Panc1 (cell line): Measurements from ENCODE around the gene HINT3. TPM values are rescaled to one million over a fixed set of nuclear protein-coding genes. Genes with fewer than 3 reads are reported as not detected.

Source experiments
- ATAC-seq: fragments of 200-7000 bp; cut with Tn5 transposase; 2 replicates; pipeline ENCODE4 v1.9.1; 2020; ENCODE audit warnings: mild to moderate bottlenecking, moderate library complexity
- BruUV-seq: library from RNA; stranded (reverse); fragments of 400-500 nt; replicated peaks from 2 replicates; lab custom pipeline; 2021; lab: Mats Ljungman, UMichigan
- CTCF ChIA-PET: fragments of 300-600 bp; sonication (Branson Sonifier 250); formaldehyde crosslinking; loops from one replicate; lab custom pipeline; 2022; ENCODE audit warnings: antibody characterized with exemption; lab: Charles Lee
- POLR2A ChIA-PET: fragments of 300-600 bp; sonication (Branson Sonifier 250); formaldehyde crosslinking; loops from one replicate; lab custom pipeline; 2022; ENCODE audit warnings: antibody characterized with exemption; lab: Charles Lee
- DNase-seq: peaks from one replicate; pipeline ENCODE4 v3.0.0-alpha.2; 2010; ENCODE audit warnings: low read depth, low spot score
- H3K27ac ChIP-seq: 2 replicates; pipeline ENCODE4 v1.5.1; 2011; ENCODE audit warnings: mild to moderate bottlenecking, low read length, inconsistent platforms
- H3K27me3 ChIP-seq: fragments of 200-500 bp; sonication (Bioruptor generic); 2 replicates; pipeline ENCODE4 v1.6.0; 2014; ENCODE audit warnings: low read length, inconsistent platforms; ENCODE audit not compliant: control insufficient read depth, insufficient read depth
- H3K36me3 ChIP-seq: fragments of 200-500 bp; sonication (Bioruptor generic); 2 replicates; pipeline ENCODE4 v1.5.1; 2014; ENCODE audit warnings: inconsistent platforms, mild to moderate bottlenecking, low read length, moderate library complexity; ENCODE audit not compliant: control insufficient read depth, insufficient read depth
- H3K4me1 ChIP-seq: 2 replicates; pipeline ENCODE4 v1.5.1; 2011; ENCODE audit warnings: inconsistent platforms, mild to moderate bottlenecking, low read length, moderate library complexity; ENCODE audit not compliant: control insufficient read depth, insufficient read depth
- H3K4me3 ChIP-seq, 2 experiments: 2 replicates each; pipeline ENCODE4 v1.5.1; 2011 to 2012; ENCODE audit warnings: low read depth in 2 of 2, low read length in 2 of 2, mild to moderate bottlenecking in 2 of 2, inconsistent platforms in 1 of 2, moderate library complexity in 1 of 2
- H3K9me3 ChIP-seq: fragments of 200-500 bp; sonication (Bioruptor generic); 2 replicates; pipeline ENCODE4 v1.5.1; 2014; ENCODE audit warnings: low read depth, mild to moderate bottlenecking, inconsistent platforms, low read length, moderate library complexity; ENCODE audit not compliant: control insufficient read depth, insufficient read depth
- CTCF ChIP-seq: fragments of 450-650 bp; IDR thresholded peaks from 2 replicates; pipeline ENCODE4 v1.5.1; 2017; ENCODE audit warnings: mild to moderate bottlenecking
- POLR2AphosphoS5 ChIP-seq: IDR thresholded peaks from 2 replicates; pipeline ENCODE4 v1.6.1; 2012; ENCODE audit warnings: mild to moderate bottlenecking, low read depth, low read length, moderate library complexity
- REST ChIP-seq, 2 experiments: IDR thresholded peaks; 2 replicates each; pipeline ENCODE4 v1.6.1; 2011 to 2012; ENCODE audit warnings: low read depth in 2 of 2, control low read depth in 1 of 2, low read length in 1 of 2, mild to moderate bottlenecking in 1 of 2, moderate library complexity in 1 of 2; ENCODE audit not compliant: insufficient read depth in 1 of 2
- SIN3A ChIP-seq: IDR thresholded peaks from 2 replicates; pipeline ENCODE4 v1.6.1; 2012; ENCODE audit warnings: low read depth, mild to moderate bottlenecking, low read length, moderate library complexity, borderline replicate concordance; ENCODE audit not compliant: insufficient read depth
- in situ Hi-C: cut with HindIII; loops from 2 replicates; pipeline ENCODE4 v1.10.0; 2016; ENCODE audit warnings: low sequenced_read_pairs, low pct_unique_long_range_greater_than_20kb
- intact Hi-C: fragments of 100-400 bp; cut with micrococcal nuclease; formaldehyde crosslinking; loops from one replicate; pipeline ENCODE4 v1.10.0; 2022; ENCODE audit not compliant: unreplicated experiment
- total RNA-seq: library from RNA; stranded (reverse); gene quantifications from one replicate; pipeline ENCODE4 v1.2.1, GENCODE V29; 2021; ENCODE audit not compliant: unreplicated experiment

HINT3 gene
- total RNA-seq, 1 experiment from 2014 or later = 11.5 TPM

- no peak for ATAC-seq
These were observed 29.4 kb downstream of the HINT3 start for GRCh38 chr6:125985979-125986300.

GRCh38 chr6:125986301-125987025, 29.9 kb downstream of the HINT3 start, which contains the start of gene TRMT11:
TRMT11 (plus strand) TSS chr6:125986540; CDS start chr6:125986551, 11 bp downstream.
- BruUV-seq = no TSS peak

More at GRCh38 chr6:125985979-125986300, 29.4 kb downstream of the HINT3 start:
- in situ Hi-C loops = no loop called here
- Histone ChIP-seq H3K4me3 (peak overlapping the region; percentile 80 to 94), H3K27ac (peak overlapping the region; percentile 99), H3K4me1 (peaks cover 34% of the 10 kb centered on the region), H3K36me3 (no peaks in the 10 kb centered on the region; the same call in 1 of the 2 replicates), H3K27me3 (no peaks in the 10 kb centered on the region), H3K9me3 (no peaks in the 10 kb centered on the region)
- ChIA-PET CTCF (interaction anchor here (0.6 to 1.6 kb wide), 4 partner anchors 10 to 1201 kb away, joined by 3 to 8 read pairs (median 3); partner anchors contain the start of gene HINT3), POLR2A (no interaction called here)
- intact Hi-C loops = no loop called here
- no peak for TF ChIP-seq CTCF
- no peak for TF ChIP-seq REST (IDR thresholded peaks at IDR 0.05; ENCODE audit: insufficient read depth in 1 of 2, low read depth in 2 of 2, low read length in 1 of 2)
- no peak for DNase-seq
- BruUV-seq = no TSS peak

More at GRCh38 chr6:125986301-125987025, 29.9 kb downstream of the HINT3 start, which contains the start of gene TRMT11:
- Histone ChIP-seq H3K36me3 (no peaks in the 10 kb centered on the region; the same call in 1 of the 2 replicates), H3K4me1 (peaks cover 34% of the 10 kb centered on the region), H3K27ac (peak within 1 kb of the TSS; percentile 99), H3K27me3 (no peaks in the 10 kb centered on the region), H3K4me3 (peak within 1 kb of the TSS; percentile 80 to 94), H3K9me3 (no peaks in the 10 kb centered on the region)
- CTCF ChIA-PET = interaction anchor here (0.6 to 1.6 kb wide), 5 partner anchors 9 to 1201 kb away, joined by 3 to 8 read pairs (median 3); partner anchors contain the start of gene HINT3
- DNase-seq (peak; percentile 71), ATAC-seq (peak; percentile 98)
- intact Hi-C loops (no loop called here), in situ Hi-C loops (no loop called here)
- POLR2A ChIA-PET = no interaction called here
- 0 out of 2 replicates have a peak, but pooled peaks have one; percentile 74 for TF ChIP-seq SIN3A
- TF ChIP-seq POLR2AphosphoS5 = peak; percentile 96
- TF ChIP-seq CTCF = no peak
